ENCODE results near the gene RPL31.

GRCh38 chr2:100987974-100988373 lies 14.1 kb upstream of the RPL31 start:
- TF ChIP-seq CTCF (IDR thresholded peaks at IDR 0.05) (no peak), POLR2A (IDR thresholded peaks at IDR 0.05) (no peak)
